Keratinocyte (primary cell): ENCODE results near the gene ITPK1. TPM values are rescaled to one million over a fixed set of nuclear protein-coding genes. Genes with fewer than 3 reads are reported as not detected.
"Not testable (repeated sequence)": the region's sequence is repeated elsewhere in the genome, so short reads cannot be mapped to it uniquely, and the experiment has no call there.

Source experiments
- DNase-seq: peaks from one replicate; pipeline ENCODE4 v3.0.0-alpha.2; 2011; ENCODE audit warnings: low read depth, missing footprints, low spot score
- FAIRE-seq: peaks from 2 replicates; lab custom pipeline; 2011; peaks lifted over from hg19 to GRCh38; lab: Jason Lieb, UNC
- H2AFZ ChIP-seq: 2 replicates; pipeline ENCODE4 v1.6.0; 2012; ENCODE audit warnings: low read length, control low read depth, inconsistent platforms; ENCODE audit not compliant: control insufficient read depth
- H3K27ac ChIP-seq: 2 replicates; pipeline ENCODE4 v1.5.1; 2011; ENCODE audit warnings: low read length; ENCODE audit not compliant: control insufficient read depth, insufficient read depth
- H3K27me3 ChIP-seq: 3 replicates; pipeline ENCODE4 v1.6.0; 2011; ENCODE audit warnings: low read length; ENCODE audit not compliant: control insufficient read depth, insufficient read depth; ENCODE audit errors: extremely low read depth
- H3K36me3 ChIP-seq, 2 experiments: 2 replicates in 1 of 2; 3 replicates in 1 of 2; pipeline ENCODE4 v1.5.1; 2011; ENCODE audit warnings: low read length in 2 of 2, mild to moderate bottlenecking in 1 of 2; ENCODE audit not compliant: control insufficient read depth in 2 of 2, insufficient read depth in 2 of 2; ENCODE audit errors: extremely low read depth in 1 of 2
- H3K4me1 ChIP-seq: 3 replicates; pipeline ENCODE4 v1.5.1; 2011; ENCODE audit warnings: low read length; ENCODE audit not compliant: control insufficient read depth, insufficient read depth; ENCODE audit errors: extremely low read depth
- H3K4me2 ChIP-seq: 3 replicates; pipeline ENCODE4 v1.6.0; 2011; ENCODE audit warnings: low read depth, low read length; ENCODE audit not compliant: control insufficient read depth, insufficient read depth; ENCODE audit errors: extremely low read depth
- H3K4me3 ChIP-seq, 3 experiments: fragments of 200-600 bp in 1 of 3; sonication (generic) in 1 of 3; 2 replicates in 2 of 3; 3 replicates in 1 of 3; pipeline ENCODE4 v1.5.1; 2011 to 2016; ENCODE audit warnings: low read length in 3 of 3, mild to moderate bottlenecking in 3 of 3, control low read depth in 2 of 3, inconsistent platforms in 1 of 3, low read depth in 1 of 3, mixed read lengths in 1 of 3, mixed run types in 1 of 3, moderate library complexity in 1 of 3; ENCODE audit not compliant: control insufficient read depth in 2 of 3, insufficient read depth in 2 of 3; ENCODE audit errors: extremely low read depth in 1 of 3
- H3K79me2 ChIP-seq: 2 replicates; pipeline ENCODE4 v1.6.0; 2012; ENCODE audit warnings: low read length; ENCODE audit not compliant: control insufficient read depth, insufficient read depth
- H3K9ac ChIP-seq: 3 replicates; pipeline ENCODE4 v1.6.0; 2011; ENCODE audit warnings: low read length; ENCODE audit not compliant: control insufficient read depth, insufficient read depth; ENCODE audit errors: extremely low read depth
- H3K9me1 ChIP-seq: 3 replicates; pipeline ENCODE4 v1.6.0; 2011; ENCODE audit warnings: low read length; ENCODE audit not compliant: control insufficient read depth, insufficient read depth; ENCODE audit errors: extremely low read depth
- H3K9me3 ChIP-seq: 2 replicates; pipeline ENCODE4 v1.5.1; 2012; ENCODE audit warnings: low read depth, low read length; ENCODE audit not compliant: control insufficient read depth
- H4K20me1 ChIP-seq: 3 replicates; pipeline ENCODE4 v1.6.0; 2011; ENCODE audit warnings: low read length; ENCODE audit not compliant: control insufficient read depth, insufficient read depth; ENCODE audit errors: extremely low read depth
- CTCF ChIP-seq, 3 experiments: IDR thresholded peaks in 1 of 3; conservative IDR thresholded peaks in 1 of 3; optimal IDR thresholded peaks in 1 of 3; 2 replicates in 2 of 3; 3 replicates in 1 of 3; pipeline versions ENCODE3 to v1.5.1; 2011; ENCODE audit warnings: low read length in 3 of 3, mild to moderate bottlenecking in 3 of 3, moderate library complexity in 2 of 3, control low read depth in 1 of 3, inconsistent platforms in 1 of 3; ENCODE audit not compliant: insufficient read depth in 2 of 3; ENCODE audit errors: extremely low read depth in 1 of 3
- EZH2 ChIP-seq: IDR thresholded peaks from one replicate; pipeline ENCODE4 v1.6.1; 2012; ENCODE audit warnings: inconsistent platforms, mild to moderate bottlenecking, low read length, moderate library complexity
- dilution Hi-C: fragments of 300-500 bp; cut with MboI; formaldehyde crosslinking; loops from one replicate; pipeline ENCODE4 v1.7.0; 2020; ENCODE audit warnings: low sequenced_read_pairs; ENCODE audit not compliant: extremely low pct_ligation_motif_present
- polyA plus RNA-seq, 5 experiments: library from polyadenylated mRNA; depleted of rRNA in 3 of 5; stranded (reverse) in 3 of 5; stranded (forward) in 1 of 5; unstranded in 1 of 5; fragments of >200 nt; gene quantifications; 1 replicate in 1 of 5; 2 replicates in 3 of 5; 3 replicates in 1 of 5; pipeline versions ENCODE4 v1.2.1 to v1.2.3, GENCODE V29; 2011 to 2012; ENCODE audit warnings: missing spikeins in 2 of 5, low read depth in 1 of 5, low replicate concordance in 1 of 5

Gene ITPK1
- polyA plus RNA-seq, 1 donor (not counting 4 experiments of a cell fraction or from before 2014, with no cell fraction given) = 67.8 TPM

- H3K79me2 ChIP-seq, H3K36me3 ChIP-seq, H3K4me3 ChIP-seq, H2AFZ ChIP-seq, H3K27me3 ChIP-seq, H3K9me1 ChIP-seq, H3K27ac ChIP-seq, H3K9ac ChIP-seq, H3K4me1 ChIP-seq, FAIRE-seq, H4K20me1 ChIP-seq, DNase-seq, H3K4me2 ChIP-seq, dilution Hi-C loops, H3K9me3 ChIP-seq: not testable (repeated sequence)
These were observed 42.6 kb upstream of the ITPK1 start for GRCh38 chr14:93158349-93158748.

- Histone ChIP-seq H3K4me2 (no peak overlapping the region), H3K4me3 (no peak overlapping the region), H2AFZ (no peak overlapping the region), H3K36me3 (no peaks in the 10 kb centered on the region), H3K79me2 (no peaks in the 10 kb centered on the region), H3K9ac (no peak overlapping the region), H3K4me1 (no peaks in the 10 kb centered on the region), H3K27me3 (no peaks in the 10 kb centered on the region), H4K20me1 (no peaks in the 10 kb centered on the region), H3K27ac (no peak overlapping the region), H3K9me3 (no peaks in the 10 kb centered on the region), H3K9me1 (no peaks in the 10 kb centered on the region)
- TF ChIP-seq EZH2 (no peak), CTCF (optimal IDR thresholded peaks at IDR 0.05 in 1 of 3, IDR thresholded peaks at IDR 0.05 in 1 of 3, conservative IDR thresholded peaks at IDR 0.05 in 1 of 3; ENCODE audit: extremely low read depth in 1 of 3, insufficient read depth in 2 of 3, low read length in 3 of 3) (no peak)
- dilution Hi-C loops = no loop called here
- FAIRE-seq (no peak), DNase-seq (no peak)
These were observed 41.1 kb upstream of the ITPK1 start for GRCh38 chr14:93156693-93157369.

- H3K4me1 ChIP-seq = peaks cover 8% of the 10 kb centered on the region
- H3K4me3 ChIP-seq = no peak overlapping the region
- TF ChIP-seq EZH2 (no peak), CTCF (optimal IDR thresholded peaks at IDR 0.05 in 1 of 3, IDR thresholded peaks at IDR 0.05 in 1 of 3, conservative IDR thresholded peaks at IDR 0.05 in 1 of 3; ENCODE audit: extremely low read depth in 1 of 3, insufficient read depth in 2 of 3, low read length in 3 of 3) (no peak)
- no peak overlapping the region for H3K4me2 ChIP-seq
- no peak overlapping the region for H2AFZ ChIP-seq
- H3K9me1 ChIP-seq = no peaks in the 10 kb centered on the region
- H3K9me3 ChIP-seq = no peaks in the 10 kb centered on the region
- no peak overlapping the region for H3K27ac ChIP-seq
- H3K27me3 ChIP-seq = no peaks in the 10 kb centered on the region
- FAIRE-seq = no peak
- H3K79me2 ChIP-seq = no peaks in the 10 kb centered on the region
- no peaks in the 10 kb centered on the region for H4K20me1 ChIP-seq
- no peak for DNase-seq
- H3K9ac ChIP-seq = no peak overlapping the region
- H3K36me3 ChIP-seq = no peaks in the 10 kb centered on the region
- dilution Hi-C loops = no loop called here
These were observed 39.9 kb upstream of the ITPK1 start for GRCh38 chr14:93155667-93156066.
